Measurements from ENCODE around the gene TMEM187. TPM values are rescaled to one million over a fixed set of nuclear protein-coding genes. Genes with fewer than 3 reads are reported as not detected.

TMEM187 gene
- total RNA-seq, 1 donor from 2014 or later, result 8.6 TPM

DNA sequence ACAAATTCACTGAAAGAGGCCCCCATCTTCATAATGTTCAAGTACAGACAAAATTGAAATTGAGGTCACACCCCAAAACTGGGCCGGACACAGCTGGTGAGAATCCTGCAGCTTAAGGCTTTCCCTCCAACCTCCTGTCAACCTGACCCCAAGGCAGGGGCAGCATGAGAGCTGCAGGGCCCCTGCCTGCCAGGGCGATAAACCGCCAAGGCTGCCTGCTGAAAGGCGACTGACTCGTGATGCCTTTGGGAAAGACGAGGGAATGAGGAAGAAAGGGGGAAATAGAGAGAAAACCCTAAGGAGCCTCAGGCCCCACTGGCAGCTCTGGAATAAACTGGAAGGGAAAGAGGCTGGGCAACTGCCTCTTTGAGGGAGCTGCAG, 54.5 kb downstream of the TMEM187 start:
- peaks cover 3% of the 10 kb centered on the region for H3K36me3 ChIP-seq (ENCODE audit: insufficient read depth, low read length)
- H3K4me3 Mint-ChIP-seq (ENCODE audit: unreplicated experiment), result no peak overlapping the region
- no peak overlapping the region for H3K27ac Mint-ChIP-seq (ENCODE audit: unreplicated experiment)
- peaks cover 11% of the 10 kb centered on the region for H3K4me1 Mint-ChIP-seq (ENCODE audit: low read depth, unreplicated experiment)
- peaks cover 3% of the 10 kb centered on the region for H3K36me3 Mint-ChIP-seq (ENCODE audit: low read depth, unreplicated experiment)
- no peak overlapping the region for H3K4me3 ChIP-seq (ENCODE audit: insufficient read depth, low read depth, low read length)
- no peak overlapping the region for H2AFZ ChIP-seq (ENCODE audit: low read depth, low read length)
- H3K9me3 Mint-ChIP-seq (ENCODE audit: unreplicated experiment), result no peaks in the 10 kb centered on the region
- no peaks in the 10 kb centered on the region for H3K27me3 Mint-ChIP-seq (ENCODE audit: low read depth, unreplicated experiment)
- H3K4me2 ChIP-seq (ENCODE audit: low read length), result no peak overlapping the region
- H3K9me3 ChIP-seq (ENCODE audit: insufficient read depth, low read depth, low read length), result no peaks in the 10 kb centered on the region
- H3K27me3 ChIP-seq (ENCODE audit: insufficient read depth, low read length), result no peaks in the 10 kb centered on the region
- H3K4me1 ChIP-seq (ENCODE audit: insufficient read depth, low read length), result no peaks in the 10 kb centered on the region
- no peak overlapping the region for H3K27ac ChIP-seq (ENCODE audit: low read depth, low read length)
- TF ChIP-seq, protein P1, sequence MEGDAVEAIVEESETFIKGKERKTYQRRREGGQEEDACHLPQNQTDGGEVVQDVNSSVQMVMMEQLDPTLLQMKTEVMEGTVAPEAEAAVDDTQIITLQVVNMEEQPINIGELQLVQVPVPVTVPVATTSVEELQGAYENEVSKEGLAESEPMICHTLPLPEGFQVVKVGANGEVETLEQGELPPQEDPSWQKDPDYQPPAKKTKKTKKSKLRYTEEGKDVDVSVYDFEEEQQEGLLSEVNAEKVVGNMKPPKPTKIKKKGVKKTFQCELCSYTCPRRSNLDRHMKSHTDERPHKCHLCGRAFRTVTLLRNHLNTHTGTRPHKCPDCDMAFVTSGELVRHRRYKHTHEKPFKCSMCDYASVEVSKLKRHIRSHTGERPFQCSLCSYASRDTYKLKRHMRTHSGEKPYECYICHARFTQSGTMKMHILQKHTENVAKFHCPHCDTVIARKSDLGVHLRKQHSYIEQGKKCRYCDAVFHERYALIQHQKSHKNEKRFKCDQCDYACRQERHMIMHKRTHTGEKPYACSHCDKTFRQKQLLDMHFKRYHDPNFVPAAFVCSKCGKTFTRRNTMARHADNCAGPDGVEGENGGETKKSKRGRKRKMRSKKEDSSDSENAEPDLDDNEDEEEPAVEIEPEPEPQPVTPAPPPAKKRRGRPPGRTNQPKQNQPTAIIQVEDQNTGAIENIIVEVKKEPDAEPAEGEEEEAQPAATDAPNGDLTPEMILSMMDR (IDR thresholded peaks at IDR 0.05; ENCODE audit: insufficient read depth, low read depth, low read length), result no peak
- no peak for TF ChIP-seq EZH2 (IDR thresholded peaks at IDR 0.05; ENCODE audit: insufficient read depth, low read length)
- DNase-seq (ENCODE audit: low read depth) (no peak), FAIRE-seq (no peak)
- H4K20me1 ChIP-seq (ENCODE audit: insufficient read depth, low read length), result no peaks in the 10 kb centered on the region
- no peak overlapping the region for H3K9ac ChIP-seq (ENCODE audit: low read length)
- no peaks in the 10 kb centered on the region for H3K79me2 ChIP-seq (ENCODE audit: insufficient read depth, low read length)

DNA sequence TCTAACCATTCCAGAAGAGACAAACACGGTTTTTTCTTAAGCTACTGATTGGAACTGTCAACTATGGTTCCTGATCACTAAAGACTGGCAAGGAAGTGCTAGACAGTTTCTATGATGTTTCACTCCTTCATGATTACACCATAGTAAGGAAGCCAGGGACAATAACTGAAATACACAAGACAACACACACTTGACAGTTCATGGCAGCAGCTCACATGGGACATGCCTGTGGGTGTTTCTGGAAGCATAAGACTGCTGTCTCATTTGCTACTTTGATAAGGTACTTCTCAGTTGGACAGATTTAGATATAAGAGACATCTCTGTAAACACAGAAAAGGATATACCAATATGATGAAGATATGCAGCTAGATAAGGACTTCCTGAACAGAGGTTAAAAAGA, 55.4 kb downstream of the TMEM187 start:
- peaks cover 3% of the 10 kb centered on the region for H3K36me3 ChIP-seq (ENCODE audit: insufficient read depth, low read length)
- H4K20me1 ChIP-seq (ENCODE audit: insufficient read depth, low read length), result peaks cover 9% of the 10 kb centered on the region
- no peak overlapping the region for H2AFZ ChIP-seq (ENCODE audit: low read depth, low read length)
- H3K9ac ChIP-seq (ENCODE audit: low read length), result no peak overlapping the region
- no peaks in the 10 kb centered on the region for H3K9me3 ChIP-seq (ENCODE audit: insufficient read depth, low read depth, low read length)
- Mint-ChIP-seq H3K9me3 (ENCODE audit: unreplicated experiment) (no peaks in the 10 kb centered on the region), H3K4me1 (ENCODE audit: low read depth, unreplicated experiment) (peaks cover 11% of the 10 kb centered on the region), H3K27ac (ENCODE audit: unreplicated experiment) (no peak overlapping the region), H3K27me3 (ENCODE audit: low read depth, unreplicated experiment) (no peaks in the 10 kb centered on the region), H3K36me3 (ENCODE audit: low read depth, unreplicated experiment) (peaks cover 3% of the 10 kb centered on the region), H3K4me3 (ENCODE audit: unreplicated experiment) (no peak overlapping the region)
- H3K4me1 ChIP-seq (ENCODE audit: insufficient read depth, low read length), result no peaks in the 10 kb centered on the region
- H3K4me3 ChIP-seq (ENCODE audit: insufficient read depth, low read depth, low read length), result no peak overlapping the region
- H3K27me3 ChIP-seq (ENCODE audit: insufficient read depth, low read length), result no peaks in the 10 kb centered on the region
- peaks cover 4% of the 10 kb centered on the region for H3K79me2 ChIP-seq (ENCODE audit: insufficient read depth, low read length)
- no peak for DNase-seq (ENCODE audit: low read depth)
- TF ChIP-seq, protein P1 (IDR thresholded peaks at IDR 0.05; ENCODE audit: insufficient read depth, low read depth, low read length), result no peak
- no peak for TF ChIP-seq EZH2 (IDR thresholded peaks at IDR 0.05; ENCODE audit: insufficient read depth, low read length)
- no peak overlapping the region for H3K4me2 ChIP-seq (ENCODE audit: low read length)
- H3K27ac ChIP-seq (ENCODE audit: low read depth, low read length), result no peak overlapping the region
- peak; percentile 97 for FAIRE-seq

DNA sequence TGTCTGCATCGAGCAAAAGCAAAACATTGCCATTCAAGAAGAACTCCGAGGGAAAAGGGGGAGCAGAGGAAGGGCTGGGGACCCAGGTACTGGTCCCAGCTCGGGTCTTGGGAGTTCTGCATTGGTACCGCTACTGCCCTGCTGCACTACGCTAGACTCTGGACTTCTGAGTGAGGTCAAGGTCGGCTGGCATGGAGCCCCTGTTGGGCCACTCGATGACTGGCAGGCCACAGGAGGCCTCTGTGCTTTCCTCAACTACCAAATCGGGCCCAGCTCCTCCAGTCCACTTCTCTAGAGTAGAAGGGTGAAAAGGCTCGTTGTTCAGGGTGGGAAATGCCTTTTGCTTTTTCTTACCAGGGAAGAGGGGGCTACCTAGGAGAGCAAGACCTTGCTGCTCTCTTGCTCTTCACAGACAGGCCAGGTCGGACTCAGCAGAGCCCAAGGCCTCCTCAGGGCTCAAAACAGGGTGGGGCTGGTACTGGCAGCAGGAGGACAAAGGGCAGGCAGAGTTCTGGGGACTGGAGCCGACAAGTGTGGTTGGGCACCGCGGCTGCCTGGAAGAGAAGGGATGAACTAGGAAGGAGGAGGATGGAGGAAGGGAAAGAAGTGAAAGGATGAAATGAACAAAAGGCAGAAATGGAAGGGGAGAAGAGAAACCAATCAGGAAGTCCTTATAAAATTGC, 56.1 kb downstream of the TMEM187 start:
- Histone ChIP-seq H3K4me2 (ENCODE audit: low read length) (no peak overlapping the region), H3K27ac (ENCODE audit: low read depth, low read length) (no peak overlapping the region), H3K27me3 (ENCODE audit: insufficient read depth, low read length) (no peaks in the 10 kb centered on the region), H3K4me1 (ENCODE audit: insufficient read depth, low read length) (no peaks in the 10 kb centered on the region), H2AFZ (ENCODE audit: low read depth, low read length) (no peak overlapping the region), H4K20me1 (ENCODE audit: insufficient read depth, low read length) (peaks cover 15% of the 10 kb centered on the region), H3K4me3 (ENCODE audit: insufficient read depth, low read depth, low read length) (no peak overlapping the region), H3K36me3 (ENCODE audit: insufficient read depth, low read length) (peaks cover 3% of the 10 kb centered on the region), H3K9ac (ENCODE audit: low read length) (no peak overlapping the region), H3K79me2 (ENCODE audit: insufficient read depth, low read length) (peaks cover 8% of the 10 kb centered on the region), H3K9me3 (ENCODE audit: insufficient read depth, low read depth, low read length) (no peaks in the 10 kb centered on the region)
- H3K36me3 Mint-ChIP-seq (ENCODE audit: low read depth, unreplicated experiment), result peaks cover 3% of the 10 kb centered on the region
- H3K27me3 Mint-ChIP-seq (ENCODE audit: low read depth, unreplicated experiment), result no peaks in the 10 kb centered on the region
- DNase-seq (ENCODE audit: low read depth), result no peak
- no peak for TF ChIP-seq EZH2 (IDR thresholded peaks at IDR 0.05; ENCODE audit: insufficient read depth, low read length)
- TF ChIP-seq, protein P1 (IDR thresholded peaks at IDR 0.05; ENCODE audit: insufficient read depth, low read depth, low read length), result no peak
- no peak for FAIRE-seq
- no peak overlapping the region for H3K4me3 Mint-ChIP-seq (ENCODE audit: unreplicated experiment)
- no peak overlapping the region for H3K27ac Mint-ChIP-seq (ENCODE audit: unreplicated experiment)
- H3K4me1 Mint-ChIP-seq (ENCODE audit: low read depth, unreplicated experiment), result peaks cover 12% of the 10 kb centered on the region
- H3K9me3 Mint-ChIP-seq (ENCODE audit: unreplicated experiment), result no peaks in the 10 kb centered on the region
